Lung (tissue), 12 donors: ENCODE data around the gene NKX3-2. TPM values are rescaled to one million over a fixed set of nuclear protein-coding genes. Genes with fewer than 3 reads are reported as not detected.

Experiments
- ATAC-seq: fragments of 200-7000 bp; cut with Tn5 transposase; one replicate; pipeline ENCODE4 v1.9.1; 2020; ENCODE audit warnings: moderate number of reproducible peaks; ENCODE audit not compliant: insufficient read depth, low FRiP score
- DNase-seq, 3 donors: peaks; one replicate each; pipeline ENCODE4 v3.0.0-alpha.2; 2013 to 2017
- H3K27ac ChIP-seq, 2 donors: one replicate each; pipeline ENCODE4 v1.5.1; 2013; ENCODE audit warnings: mild to moderate bottlenecking in 2 of 2, moderate library complexity in 2 of 2, control low read depth in 1 of 2, inconsistent platforms in 1 of 2, low read depth in 1 of 2, low read length in 1 of 2
- H3K27me3 ChIP-seq, 3 donors: one replicate each; pipeline ENCODE4 v1.5.1; 2013; ENCODE audit warnings: low read length in 2 of 3; ENCODE audit not compliant: control insufficient read depth in 3 of 3, insufficient read depth in 3 of 3
- H3K36me3 ChIP-seq, 4 donors: one replicate each; pipeline ENCODE4 v1.5.1; 2013; ENCODE audit warnings: low read length in 4 of 4, mild to moderate bottlenecking in 1 of 4, moderate library complexity in 1 of 4; ENCODE audit not compliant: control insufficient read depth in 4 of 4, insufficient read depth in 4 of 4
- H3K4me1 ChIP-seq, 5 donors: one replicate each; pipeline ENCODE4 v1.5.1; 2013; ENCODE audit warnings: low read length in 5 of 5, mild to moderate bottlenecking in 2 of 5, moderate library complexity in 1 of 5; ENCODE audit not compliant: control insufficient read depth in 5 of 5, insufficient read depth in 5 of 5
- H3K4me3 ChIP-seq: one replicate; pipeline ENCODE4 v1.5.1; 2013; ENCODE audit warnings: mild to moderate bottlenecking, control low read depth, moderate library complexity
- H3K9ac ChIP-seq, 2 donors: one replicate each; pipeline ENCODE4 v1.5.1; 2013; ENCODE audit warnings: low read length in 2 of 2, control low read depth in 1 of 2; ENCODE audit not compliant: insufficient read depth in 1 of 2
- H3K9me3 ChIP-seq, 4 donors: one replicate each; pipeline ENCODE4 v1.5.1; 2013; ENCODE audit warnings: low read length in 3 of 4, mild to moderate bottlenecking in 1 of 4, moderate library complexity in 1 of 4; ENCODE audit not compliant: control insufficient read depth in 4 of 4, insufficient read depth in 3 of 4
- WGBS, 2 donors: extraction: QIAGEN DNeasy Blood & Tissue Kit; methylation state at CpG; one replicate each; pipeline ENCODE4 v1.1.7; 2013; 5-methylcytosine and 5-hydroxymethylcytosine counted together
- polyA plus RNA-seq, 2 donors: library from polyadenylated mRNA; stranded (reverse); fragments of 200-250 nt; gene quantifications; one replicate each; pipeline ENCODE4 v1.2.1, GENCODE V29; 2013
- total RNA-seq, 2 donors: library from RNA; depleted of rRNA in 1 of 2; stranded (reverse); fragments of >200 nt in 1 of 2; gene quantifications; one replicate each; pipeline ENCODE4 v1.2.1, GENCODE V29; 2014 to 2021
- TF ChIP-seq, protein P1 (sequence below): IDR thresholded peaks from 2 replicates; pipeline ENCODE4 v1.5.1; 2012; ENCODE audit warnings: mild to moderate bottlenecking; ENCODE audit errors: control extremely low read depth, extremely low read depth
- donor health status: control.
- donor health status: control.
- donor health status: Bipolar disorder and iron deficiency.
- donor health status: healthy.
- donor health status: DM: yes; HTN: yes; CAD: no.

NKX3-2 gene
- total and polyA plus RNA-seq, 4 donors, result not detected

DNA sequence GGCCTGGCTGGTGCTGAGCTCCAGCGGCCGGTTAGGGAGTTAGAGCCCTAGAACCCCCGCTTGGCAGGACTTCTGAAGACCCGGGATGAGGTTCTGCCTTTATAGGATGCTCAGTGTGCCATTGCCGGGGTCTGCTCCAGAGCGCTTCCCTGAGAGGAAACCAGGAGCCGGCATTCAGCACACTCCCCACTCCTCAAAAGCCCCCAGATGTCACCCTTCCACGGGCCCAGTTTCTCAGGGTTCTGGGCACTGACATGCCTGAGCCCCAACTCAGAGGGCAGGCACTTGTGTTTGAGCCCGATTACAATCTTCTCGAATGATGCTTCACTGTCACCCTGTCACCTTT, 6.5 kb downstream of the NKX3-2 start:
- Histone ChIP-seq H3K36me3 (no peaks in the 10 kb centered on the region), H3K4me1 (peaks cover 0 to 19% (median 0%) of the 10 kb centered on the region in 5 donors), H3K4me3 (no peak overlapping the region), H3K9ac (no peak overlapping the region), H3K27me3 (peaks cover 22 to 98% (median 96%) of the 10 kb centered on the region in 3 donors), H3K9me3 (peaks cover 0 to 26% (median 0%) of the 10 kb centered on the region in 4 donors), H3K27ac (no peak overlapping the region)
- TF ChIP-seq, protein P1, sequence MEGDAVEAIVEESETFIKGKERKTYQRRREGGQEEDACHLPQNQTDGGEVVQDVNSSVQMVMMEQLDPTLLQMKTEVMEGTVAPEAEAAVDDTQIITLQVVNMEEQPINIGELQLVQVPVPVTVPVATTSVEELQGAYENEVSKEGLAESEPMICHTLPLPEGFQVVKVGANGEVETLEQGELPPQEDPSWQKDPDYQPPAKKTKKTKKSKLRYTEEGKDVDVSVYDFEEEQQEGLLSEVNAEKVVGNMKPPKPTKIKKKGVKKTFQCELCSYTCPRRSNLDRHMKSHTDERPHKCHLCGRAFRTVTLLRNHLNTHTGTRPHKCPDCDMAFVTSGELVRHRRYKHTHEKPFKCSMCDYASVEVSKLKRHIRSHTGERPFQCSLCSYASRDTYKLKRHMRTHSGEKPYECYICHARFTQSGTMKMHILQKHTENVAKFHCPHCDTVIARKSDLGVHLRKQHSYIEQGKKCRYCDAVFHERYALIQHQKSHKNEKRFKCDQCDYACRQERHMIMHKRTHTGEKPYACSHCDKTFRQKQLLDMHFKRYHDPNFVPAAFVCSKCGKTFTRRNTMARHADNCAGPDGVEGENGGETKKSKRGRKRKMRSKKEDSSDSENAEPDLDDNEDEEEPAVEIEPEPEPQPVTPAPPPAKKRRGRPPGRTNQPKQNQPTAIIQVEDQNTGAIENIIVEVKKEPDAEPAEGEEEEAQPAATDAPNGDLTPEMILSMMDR, result no peak
- DNase-seq, result no peak
- WGBS, 2 donors, result 7 to 9% methylated on average over 10 of the region's 10 CpGs
- ATAC-seq, result no peak

DNA sequence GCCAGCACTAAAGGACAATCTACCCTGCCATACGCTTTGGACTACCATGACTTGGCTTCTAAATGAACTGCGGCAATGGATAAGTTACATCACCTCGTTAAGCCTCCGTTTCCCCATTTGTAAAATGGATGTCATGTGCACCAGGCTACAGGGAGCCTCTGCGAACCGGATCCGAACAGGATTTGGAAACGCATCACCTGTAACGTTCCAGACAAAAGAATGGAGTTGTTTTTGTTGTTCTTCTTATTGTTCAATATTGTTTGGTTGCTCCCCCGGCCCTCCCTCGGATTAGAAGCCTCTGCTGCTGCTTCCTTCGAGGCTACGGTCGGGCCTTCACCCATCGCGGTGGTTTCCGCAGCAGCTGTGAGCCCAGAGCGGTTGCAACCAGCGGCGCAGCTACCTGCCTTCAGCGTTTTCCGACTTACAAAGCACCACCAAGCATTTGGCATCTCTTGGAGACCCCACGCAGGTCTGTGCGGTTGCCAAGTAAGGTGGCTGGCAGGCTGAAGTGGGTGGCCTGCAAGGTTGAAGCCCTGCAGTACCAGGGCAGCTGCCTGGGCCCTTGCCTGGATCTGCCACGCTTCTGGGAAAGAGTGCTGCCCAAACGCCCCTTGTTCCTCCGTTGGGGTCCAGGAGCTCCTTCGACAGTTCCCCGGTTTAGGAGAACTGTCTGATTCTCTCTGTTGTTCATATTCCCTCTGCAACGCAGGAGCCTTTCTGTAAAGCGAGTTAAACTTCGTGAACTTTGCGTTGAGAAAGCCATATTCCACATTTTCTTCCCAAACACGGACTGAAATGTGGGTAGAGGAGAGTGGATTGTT, 7.1 kb downstream of the NKX3-2 start:
- 5 to 10% methylated on average over 34 of the region's 34 CpGs for WGBS, 2 donors
- Histone ChIP-seq H3K27ac (no peak overlapping the region), H3K27me3 (peaks cover 22 to 99% (median 97%) of the 10 kb centered on the region in 3 donors), H3K4me1 (peaks cover 0 to 17% (median 0%) of the 10 kb centered on the region in 5 donors), H3K4me3 (no peak overlapping the region), H3K9me3 (peaks cover 0 to 23% (median 0%) of the 10 kb centered on the region in 4 donors), H3K36me3 (no peaks in the 10 kb centered on the region), H3K9ac (no peak overlapping the region)
- ATAC-seq (no peak), DNase-seq (no peak)
- TF ChIP-seq, protein P1, result no peak

DNA sequence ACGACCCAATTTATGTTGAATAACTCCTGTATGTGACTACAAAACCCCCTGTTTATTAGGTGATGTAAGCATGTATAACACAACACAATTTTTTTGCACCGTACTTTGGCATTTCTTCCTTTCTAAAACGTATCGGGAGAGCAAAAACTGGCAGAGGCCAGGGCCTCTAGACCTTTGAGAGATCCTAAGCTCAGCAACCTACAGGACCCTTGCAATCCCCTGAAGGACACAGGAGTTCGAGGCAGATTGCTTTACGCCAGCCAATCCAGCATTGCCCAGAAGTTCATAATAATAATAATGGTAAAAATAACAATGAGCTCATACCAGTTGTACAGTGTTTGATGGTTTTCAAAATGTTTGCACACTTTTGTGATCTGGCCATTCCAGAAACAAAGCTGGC, 7.7 kb downstream of the NKX3-2 start:
- WGBS, 2 donors, result 23 to 28% methylated on average over 6 of the region's 6 CpGs
- Histone ChIP-seq H3K27me3 (peaks cover 19 to 99% (median 98%) of the 10 kb centered on the region in 3 donors), H3K27ac (no peak overlapping the region), H3K36me3 (no peaks in the 10 kb centered on the region), H3K4me1 (peaks cover 0 to 11% (median 0%) of the 10 kb centered on the region in 5 donors), H3K9me3 (peaks cover 0 to 20% (median 0%) of the 10 kb centered on the region in 4 donors), H3K4me3 (no peak overlapping the region), H3K9ac (no peak overlapping the region)
- TF ChIP-seq, protein P1, result no peak
- DNase-seq (no peak), ATAC-seq (no peak)
